ENCODE results near the gene FURIN.
"Not testable (repeated sequence)": the region's sequence is repeated elsewhere in the genome, so short reads cannot be mapped to it uniquely, and the experiment has no call there.

The FURIN gene

DNA sequence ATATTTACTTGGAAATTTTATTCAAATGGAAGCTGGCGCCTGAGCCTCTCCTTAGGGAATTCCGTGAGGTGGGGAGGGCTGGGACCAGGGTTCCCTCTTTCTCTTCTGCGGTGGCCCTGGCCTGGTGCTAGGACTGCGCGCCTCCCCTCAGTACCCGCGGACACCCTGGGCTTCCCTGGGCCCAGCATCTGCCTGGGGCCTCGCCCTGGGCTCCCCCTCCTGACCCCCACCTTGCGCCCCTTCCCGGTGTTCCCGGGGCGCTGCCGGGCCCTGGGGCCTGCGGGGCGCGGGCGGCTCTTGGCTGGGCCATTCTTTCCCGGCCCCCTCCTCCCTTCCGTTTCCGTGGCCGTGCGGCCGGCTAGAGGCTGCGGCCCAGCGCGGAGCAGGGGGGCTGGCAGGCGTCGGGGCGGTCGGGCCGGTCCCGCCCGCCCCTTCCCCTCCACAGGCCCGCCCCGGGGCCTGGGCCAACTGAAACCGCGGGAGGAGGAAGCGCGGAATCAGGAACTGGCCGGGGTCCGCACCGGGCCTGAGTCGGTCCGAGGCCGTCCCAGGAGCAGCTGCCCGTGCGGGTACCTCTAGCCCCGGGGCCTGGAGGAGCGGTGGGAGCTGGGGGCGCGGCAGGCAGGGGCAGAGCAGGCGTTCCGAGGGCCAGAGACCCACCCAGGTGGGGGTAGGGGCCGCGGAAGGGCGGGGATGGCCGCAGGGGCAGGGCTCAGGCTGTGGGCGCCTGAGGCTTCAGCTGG is 15.8 kb downstream of the FURIN start, which contains the start of gene FES:
Gene FES (plus strand): TSS at position 529 of the 743 bp plus-strand sequence. CDS start 542 bp downstream, outside the sequence.
- no peak for DNase-seq

- DNase-seq = no peak
Measured at GRCh38 chr15:90884719-90885431, 16.5 kb downstream of the FURIN start.

GRCh38 chr15:90885432-90886290 is 17.3 kb downstream of the FURIN start:
- DNase-seq = peak; percentile 13

DNA sequence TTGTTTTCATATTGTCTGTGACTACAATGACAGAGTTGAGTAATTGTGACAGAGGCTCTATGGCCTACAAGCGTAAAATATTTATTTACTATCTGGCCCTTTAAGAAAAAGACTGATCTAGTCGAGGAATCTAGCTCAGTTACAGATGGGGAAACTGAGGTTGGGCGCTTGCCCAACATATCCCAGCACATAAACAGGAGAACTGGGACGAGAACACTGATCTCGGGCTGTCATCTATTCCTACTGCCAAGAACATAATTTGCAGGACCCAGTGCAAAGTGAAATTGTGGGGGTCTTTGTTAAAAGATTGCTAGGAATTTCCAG is 17.9 kb downstream of the FURIN start:
- DNase-seq = no peak

- no peak for DNase-seq
Measured at GRCh38 chr15:90887037-90887481, 18.7 kb downstream of the FURIN start.

DNA sequence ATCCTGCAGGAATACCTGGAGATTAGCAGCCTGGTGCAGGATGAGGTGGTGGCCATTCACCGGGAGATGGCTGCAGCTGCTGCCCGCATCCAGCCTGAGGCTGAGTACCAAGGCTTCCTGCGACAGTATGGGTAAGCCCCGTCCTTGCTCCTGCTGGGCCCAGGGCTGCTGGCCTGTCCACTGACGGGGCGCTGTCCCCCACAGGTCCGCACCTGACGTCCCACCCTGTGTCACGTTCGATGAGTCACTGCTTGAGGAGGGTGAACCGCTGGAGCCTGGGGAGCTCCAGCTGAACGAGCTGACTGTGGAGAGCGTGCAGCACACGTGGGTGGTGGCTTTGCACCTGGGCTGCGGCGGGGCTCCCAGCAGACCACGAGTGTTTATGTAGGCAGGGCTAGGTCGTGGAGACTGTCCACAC is 20.9 kb downstream of the FURIN start:
- no peak for DNase-seq

GRCh38 chr15:90889736-90890456 is 21.5 kb downstream of the FURIN start:
- DNase-seq = no peak

GRCh38 chr15:90890839-90891238 is 22.5 kb downstream of the FURIN start:
- no peak for DNase-seq

DNA sequence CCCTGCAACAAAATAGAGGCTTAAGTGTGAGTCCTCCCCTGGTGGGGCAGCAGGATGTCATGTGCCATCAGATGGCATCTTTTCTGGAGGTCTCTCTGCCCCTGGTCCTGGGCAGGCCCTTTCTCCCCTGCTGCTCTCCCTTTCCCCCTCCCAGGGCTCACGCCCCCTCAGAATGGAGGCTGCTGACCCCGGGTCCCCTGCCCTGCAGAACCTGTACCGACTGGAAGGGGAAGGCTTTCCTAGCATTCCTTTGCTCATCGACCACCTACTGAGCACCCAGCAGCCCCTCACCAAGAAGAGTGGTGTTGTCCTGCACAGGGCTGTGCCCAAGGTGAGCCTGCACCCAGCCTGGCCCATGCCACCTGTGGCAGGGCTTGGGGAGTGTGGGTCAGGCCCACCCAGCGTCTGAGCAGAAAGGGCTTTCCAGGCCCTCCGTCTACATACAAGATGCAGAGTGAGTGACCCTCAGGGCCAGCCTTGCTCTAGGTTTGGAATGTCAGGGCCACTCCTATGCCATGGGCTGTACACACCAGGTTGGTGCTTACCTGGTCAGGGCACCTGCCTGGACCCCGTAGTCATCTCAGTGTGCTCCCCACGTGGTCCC is 23.1 kb downstream of the FURIN start:
- no peak for DNase-seq

DNA sequence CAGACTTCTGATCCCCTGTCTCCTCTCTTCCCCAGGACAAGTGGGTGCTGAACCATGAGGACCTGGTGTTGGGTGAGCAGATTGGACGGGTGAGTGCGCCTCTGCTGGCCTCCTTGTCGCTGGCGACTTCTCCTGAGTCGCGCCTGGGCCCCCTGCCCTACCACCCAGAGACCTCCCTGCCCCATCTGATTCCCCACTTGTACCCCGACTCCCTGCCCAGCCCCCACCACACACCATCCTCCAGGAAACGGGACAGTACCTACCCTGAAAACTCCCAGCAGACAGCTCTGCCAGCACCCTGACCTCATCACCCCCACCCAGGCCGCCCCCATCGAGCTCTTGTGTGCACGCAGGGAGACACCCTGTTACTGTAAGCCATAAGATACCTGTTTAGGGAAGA is 23.6 kb downstream of the FURIN start:
- DNase-seq = no peak

- no peak for DNase-seq
Measured at GRCh38 chr15:90892498-90893174, 24.2 kb downstream of the FURIN start.

- DNase-seq = no peak
Measured at GRCh38 chr15:90893175-90894090, 25.0 kb downstream of the FURIN start.

DNA sequence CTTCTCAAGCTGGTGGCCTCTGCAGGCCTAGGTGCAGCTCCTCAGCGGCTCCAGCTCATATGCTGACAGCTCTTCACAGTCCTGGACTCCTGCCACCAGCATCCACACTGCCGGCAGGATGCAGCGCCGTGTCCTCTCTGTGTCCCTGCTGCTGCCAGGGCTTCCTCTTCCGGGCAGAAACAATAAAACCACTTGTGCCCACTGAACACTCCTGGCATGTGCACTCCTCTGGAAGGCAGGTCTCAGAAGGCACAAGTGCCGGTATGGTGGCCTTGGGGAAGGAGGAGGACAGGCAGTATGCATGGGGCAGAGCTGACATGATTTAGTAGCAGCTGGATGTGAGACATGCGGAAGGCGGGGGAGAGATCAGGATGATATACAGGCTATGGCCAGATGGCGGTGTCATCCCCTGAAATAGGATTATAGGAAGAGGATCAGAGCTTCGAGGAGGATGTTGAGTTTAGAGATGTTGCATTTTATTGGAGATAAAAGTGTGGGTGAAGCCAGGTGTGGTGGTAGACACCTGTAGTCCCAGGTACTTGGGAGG is 27.3 kb downstream of the FURIN start:
- DNase-seq = no peak

- DNase-seq = not testable (repeated sequence)
Measured at GRCh38 chr15:90897131-90897655, 28.8 kb downstream of the FURIN start.

DNA sequence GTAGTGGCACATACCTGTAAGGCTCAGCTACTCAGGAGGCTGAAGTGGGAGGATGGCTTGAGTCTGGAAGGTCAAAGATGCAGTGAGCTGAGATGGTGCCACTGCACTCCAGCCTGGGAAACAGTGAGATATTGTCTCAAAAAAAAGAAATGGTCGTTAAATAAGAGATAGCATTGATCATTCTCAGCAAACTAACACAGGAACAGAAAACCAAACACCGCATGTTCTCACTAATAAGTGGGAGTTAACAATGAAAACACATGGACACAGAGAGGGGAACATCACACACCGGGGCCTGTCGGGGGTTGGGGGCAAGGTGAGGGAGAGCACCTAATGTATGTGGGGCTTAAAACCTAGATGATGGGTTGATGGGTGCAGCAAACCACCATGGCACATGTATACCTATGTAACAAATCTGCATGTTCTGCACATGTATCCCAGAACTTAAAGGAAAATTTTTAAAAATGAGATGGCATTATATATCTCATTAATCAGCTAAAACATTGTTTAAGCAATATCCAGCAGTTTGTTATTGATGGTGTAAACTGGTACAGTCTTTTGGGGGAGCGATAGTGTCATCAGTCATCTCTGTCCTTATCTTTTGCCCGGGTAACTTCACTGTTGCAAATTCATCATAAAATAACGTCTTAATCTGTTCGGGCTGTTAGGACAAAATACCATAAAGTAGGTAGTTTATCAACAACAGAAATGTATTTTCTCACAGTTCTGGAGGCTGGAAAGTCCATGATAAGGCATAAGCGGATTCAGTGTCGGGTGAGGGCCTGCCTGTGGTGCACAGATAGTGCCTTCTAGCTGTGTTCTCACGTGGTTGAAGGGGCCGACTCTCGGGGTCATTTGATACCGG is 33.0 kb downstream of the FURIN start:
- no peak for DNase-seq

- DNase-seq = peak; percentile 67
Measured at GRCh38 chr15:90902040-90902839, 33.9 kb downstream of the FURIN start.

GRCh38 chr15:90902840-90903732 is 34.7 kb downstream of the FURIN start, which contains the start of gene MAN2A2:
Gene MAN2A2, plus strand, starts transcription at chr15:90903302. Its CDS starts 906 bp downstream, at chr15:90904208.
- DNase-seq = no peak
